Fibroblast of the aortic adventitia (primary cell): ENCODE data around the gene NAA16. TPM values are rescaled to one million over a fixed set of nuclear protein-coding genes. Genes with fewer than 3 reads are reported as not detected.
"Not testable (repeated sequence)": the region's sequence is repeated elsewhere in the genome, so short reads cannot be mapped to it uniquely, and the experiment has no call there.

Experiments
- DNase-seq: peaks from one replicate; pipeline ENCODE4 v3.0.0-alpha.2; 2010; ENCODE audit warnings: low read depth
- H3K4me3 ChIP-seq: 2 replicates; pipeline ENCODE4 v1.5.1; 2011; ENCODE audit warnings: low read depth, mild to moderate bottlenecking, control low read depth, low read length, moderate library complexity
- total RNA-seq: library from RNA; depleted of rRNA; stranded (reverse); fragments of >200 nt; gene quantifications from 2 replicates; pipeline ENCODE4 v1.2.3, GENCODE V29; 2012; ENCODE audit warnings: low replicate concordance
- TF ChIP-seq, protein P1 (sequence below): IDR thresholded peaks from 2 replicates; pipeline ENCODE4 v1.5.1; 2011; ENCODE audit warnings: mild to moderate bottlenecking, low read length, control low read depth, inconsistent platforms; ENCODE audit not compliant: insufficient read depth

Gene NAA16
- total RNA-seq, 1 donor, result 16.1 TPM

DNA sequence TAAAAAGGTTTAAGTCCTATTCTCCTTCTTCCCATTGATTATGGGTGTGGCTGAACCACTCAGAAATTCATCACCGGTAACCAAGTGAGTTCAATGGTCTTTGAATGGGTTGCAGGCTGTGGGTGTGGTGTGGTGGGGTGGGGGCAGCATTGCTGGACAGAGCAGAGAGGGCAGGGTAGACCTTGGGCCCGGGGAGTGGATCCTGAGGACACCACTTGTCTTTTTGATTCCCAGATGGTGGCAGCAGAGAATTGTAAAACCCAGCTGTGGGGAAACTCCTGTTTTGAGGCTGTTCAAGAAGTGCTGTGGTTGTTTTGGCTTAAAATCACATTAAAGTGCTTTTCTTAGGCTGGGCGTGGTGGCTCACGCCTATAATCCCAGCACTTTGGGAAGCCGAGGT, 100.5 kb downstream of the NAA16 start:
- DNase-seq, result peak; percentile 66
- TF ChIP-seq, protein P1, sequence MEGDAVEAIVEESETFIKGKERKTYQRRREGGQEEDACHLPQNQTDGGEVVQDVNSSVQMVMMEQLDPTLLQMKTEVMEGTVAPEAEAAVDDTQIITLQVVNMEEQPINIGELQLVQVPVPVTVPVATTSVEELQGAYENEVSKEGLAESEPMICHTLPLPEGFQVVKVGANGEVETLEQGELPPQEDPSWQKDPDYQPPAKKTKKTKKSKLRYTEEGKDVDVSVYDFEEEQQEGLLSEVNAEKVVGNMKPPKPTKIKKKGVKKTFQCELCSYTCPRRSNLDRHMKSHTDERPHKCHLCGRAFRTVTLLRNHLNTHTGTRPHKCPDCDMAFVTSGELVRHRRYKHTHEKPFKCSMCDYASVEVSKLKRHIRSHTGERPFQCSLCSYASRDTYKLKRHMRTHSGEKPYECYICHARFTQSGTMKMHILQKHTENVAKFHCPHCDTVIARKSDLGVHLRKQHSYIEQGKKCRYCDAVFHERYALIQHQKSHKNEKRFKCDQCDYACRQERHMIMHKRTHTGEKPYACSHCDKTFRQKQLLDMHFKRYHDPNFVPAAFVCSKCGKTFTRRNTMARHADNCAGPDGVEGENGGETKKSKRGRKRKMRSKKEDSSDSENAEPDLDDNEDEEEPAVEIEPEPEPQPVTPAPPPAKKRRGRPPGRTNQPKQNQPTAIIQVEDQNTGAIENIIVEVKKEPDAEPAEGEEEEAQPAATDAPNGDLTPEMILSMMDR, result peak; percentile 36
- H3K4me3 ChIP-seq, result no peak overlapping the region

DNA sequence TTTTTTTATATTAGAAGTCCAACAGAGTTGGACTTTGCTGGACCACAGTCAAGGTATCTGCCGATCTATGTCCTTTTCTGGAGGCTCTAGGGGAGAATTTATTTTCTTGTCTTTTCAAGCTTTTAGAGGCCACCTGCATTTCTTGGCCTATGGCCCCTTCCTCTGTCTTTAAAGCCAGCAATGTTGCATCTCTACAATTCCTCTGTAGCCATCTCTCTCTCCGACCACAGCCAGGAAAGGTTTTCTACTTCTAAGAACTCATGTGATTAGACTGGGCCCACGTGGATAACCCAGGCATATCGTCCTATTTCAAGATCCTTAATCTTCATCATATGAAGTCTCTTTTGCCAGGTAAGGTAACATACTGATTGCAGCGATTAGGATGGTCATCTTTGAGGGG, 102.8 kb downstream of the NAA16 start:
- TF ChIP-seq, protein P1, result no peak

DNA sequence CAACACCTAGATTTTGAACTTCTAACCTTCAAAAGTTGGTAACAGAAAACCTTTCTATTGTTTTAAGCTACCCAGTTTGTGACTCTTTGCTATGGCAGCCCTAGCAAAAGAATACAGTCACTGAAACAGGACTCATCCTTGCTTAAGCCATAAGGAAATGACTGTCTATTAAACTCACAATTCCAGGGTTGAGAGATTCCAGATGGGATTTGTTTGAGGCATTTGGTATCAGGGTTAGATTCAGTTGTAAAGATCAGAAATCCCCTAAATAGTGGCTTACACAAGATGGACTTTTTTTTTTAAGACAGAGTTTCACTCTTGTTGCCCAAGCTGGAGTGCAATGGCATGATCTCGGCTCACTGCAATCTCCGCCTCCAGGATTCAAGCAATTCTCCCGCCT, 105.2 kb downstream of the NAA16 start:
- no peak overlapping the region for H3K4me3 ChIP-seq
- DNase-seq, result peak; percentile 30
- TF ChIP-seq, protein P1, result no peak

More for the DNA sequence above, 102.8 kb downstream of the NAA16 start:
- no peak for DNase-seq
- no peak overlapping the region for H3K4me3 ChIP-seq

DNA sequence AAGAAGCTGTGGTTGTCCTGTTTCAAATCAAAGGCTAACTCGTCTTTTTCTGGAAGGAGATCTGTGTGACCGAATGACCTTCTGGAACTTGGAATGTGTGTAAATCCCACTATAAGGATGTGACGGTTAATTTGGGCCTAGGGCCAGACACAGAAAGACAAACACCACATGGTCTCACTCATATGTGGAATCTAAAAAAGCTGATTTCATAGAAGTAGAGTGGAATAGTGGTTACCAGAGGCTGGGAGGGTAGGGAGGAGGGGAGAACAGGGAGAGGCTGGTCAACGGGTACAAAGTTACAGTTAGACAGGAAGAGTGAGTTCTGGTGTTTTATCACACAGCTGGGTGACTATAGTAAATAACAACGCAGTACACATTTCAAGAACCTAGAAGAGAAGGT, 107.0 kb downstream of the NAA16 start:
- H3K4me3 ChIP-seq, result no peak overlapping the region
- peak; percentile 38 for DNase-seq
- TF ChIP-seq, protein P1, result no peak

DNA sequence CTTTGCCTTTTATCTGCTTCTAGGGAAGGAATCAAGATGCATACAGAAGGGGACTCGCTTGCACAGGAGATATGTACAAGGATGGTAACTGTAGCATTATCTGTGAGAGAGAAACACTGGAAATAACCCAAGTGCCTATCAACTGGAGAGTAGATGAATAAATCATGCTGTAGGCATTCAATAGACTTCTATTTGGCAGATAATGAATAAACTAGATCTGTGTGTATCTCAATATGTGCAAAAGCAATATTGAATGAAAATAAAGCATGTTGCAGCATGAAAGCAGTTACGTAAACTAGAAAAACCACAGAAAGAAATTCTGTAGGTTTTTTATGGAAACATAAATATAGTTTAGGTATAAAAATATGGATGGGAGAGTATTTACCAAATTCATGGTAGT, 107.7 kb downstream of the NAA16 start:
- no peak overlapping the region for H3K4me3 ChIP-seq
- TF ChIP-seq, protein P1, result no peak
- no peak for DNase-seq

DNA sequence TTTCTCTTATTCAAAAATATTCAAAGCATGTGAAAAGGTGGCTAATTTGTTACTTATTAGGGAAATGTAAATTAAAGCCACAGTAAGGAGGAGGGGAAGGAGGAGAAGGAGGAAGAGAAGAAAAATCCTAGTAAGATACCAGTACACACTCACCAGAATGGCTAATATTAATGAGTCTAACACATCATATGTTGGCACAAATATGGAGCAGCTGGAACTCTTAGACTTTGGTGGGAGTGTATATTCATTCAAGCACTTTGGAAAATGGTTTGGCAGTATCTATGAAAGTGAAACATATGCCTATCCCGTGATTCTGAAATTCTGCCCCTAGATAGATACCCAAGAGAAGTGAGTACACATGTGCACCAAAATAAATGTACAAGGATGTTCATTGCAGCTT, 108.1 kb downstream of the NAA16 start:
- TF ChIP-seq, protein P1, result no peak
- no peak overlapping the region for H3K4me3 ChIP-seq
- DNase-seq, result no peak

DNA sequence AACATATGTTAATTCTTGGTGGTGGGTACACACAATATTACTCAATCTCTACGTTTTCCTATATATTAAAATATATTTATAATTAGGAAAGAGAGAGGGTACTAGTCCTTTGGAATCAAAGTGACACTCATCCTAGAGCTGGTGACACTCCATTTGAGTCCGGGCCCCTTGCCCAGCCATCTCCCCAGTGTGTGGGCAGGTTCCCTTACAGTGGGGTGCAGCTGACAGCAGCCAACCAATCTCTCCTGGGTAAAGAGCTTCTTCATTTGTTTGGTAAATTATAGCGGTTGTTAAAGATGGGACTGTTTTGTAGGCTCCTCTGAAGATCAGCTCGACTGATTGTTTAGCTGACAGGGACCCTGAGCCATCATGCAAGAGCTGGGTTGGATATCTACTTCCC, 109.1 kb downstream of the NAA16 start:
- no peak overlapping the region for H3K4me3 ChIP-seq
- TF ChIP-seq, protein P1, result no peak
- no peak for DNase-seq

DNA sequence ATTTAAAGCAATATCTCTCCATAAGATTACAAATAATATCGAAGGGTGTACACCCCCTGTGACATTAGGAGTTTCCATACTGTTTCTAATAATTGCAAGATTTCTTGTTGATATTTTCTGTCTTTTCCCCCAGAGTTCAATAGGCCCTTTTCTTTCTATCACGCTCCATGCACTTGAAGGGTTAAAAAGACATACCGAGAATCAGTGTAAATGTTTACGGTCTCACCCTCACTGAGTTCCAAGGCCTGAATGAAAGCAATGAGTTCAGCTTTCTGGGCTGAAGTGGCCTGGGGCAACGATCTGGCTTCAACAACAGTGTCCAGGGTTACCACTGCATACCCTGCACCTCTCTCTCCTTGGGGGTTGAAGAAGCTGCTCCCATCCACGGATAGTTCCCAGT, 110.3 kb downstream of the NAA16 start:
- DNase-seq, H3K4me3 ChIP-seq: not testable (repeated sequence)

DNA sequence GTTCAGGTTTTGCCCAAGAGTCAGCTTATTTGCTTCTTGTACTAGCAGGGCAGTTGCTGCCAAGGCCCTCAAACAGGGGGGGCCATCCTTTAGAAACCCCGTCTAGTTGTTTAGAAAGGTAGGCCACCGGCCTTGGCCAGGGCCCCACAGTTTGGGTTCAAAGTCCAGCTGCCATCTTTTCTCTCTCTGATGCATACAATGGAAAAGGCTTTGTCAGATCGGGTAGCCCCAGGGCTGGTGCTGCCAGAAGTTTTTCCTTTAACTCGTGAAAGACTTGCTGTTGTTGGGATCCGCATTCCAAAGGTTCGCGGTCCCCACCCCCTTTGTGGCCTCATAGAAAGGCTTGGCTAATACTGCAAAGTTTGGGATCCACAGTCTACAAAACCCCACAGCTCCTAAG, 110.9 kb downstream of the NAA16 start:
- H3K4me3 ChIP-seq, DNase-seq: not testable (repeated sequence)

DNA sequence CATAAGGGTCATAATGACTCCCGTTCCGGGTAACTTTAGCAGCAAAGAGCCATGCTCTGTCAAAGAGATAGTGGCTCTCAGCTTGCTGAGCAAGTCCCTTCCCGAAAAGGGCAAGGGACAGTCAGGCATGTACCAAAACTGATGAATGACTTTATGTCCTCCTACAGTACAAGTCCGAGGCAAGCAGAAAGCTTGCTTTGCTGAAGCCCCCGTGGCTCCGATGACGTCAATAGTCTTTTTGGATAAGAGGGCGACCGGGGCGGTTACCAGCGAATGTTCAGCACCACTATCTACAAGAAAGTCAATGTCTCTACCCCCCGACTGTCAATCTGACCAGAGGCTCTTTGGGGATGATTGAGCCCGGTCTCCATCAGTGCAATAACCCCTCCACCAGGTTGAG, 112.2 kb downstream of the NAA16 start:
- DNase-seq, H3K4me3 ChIP-seq: not testable (repeated sequence)

DNA sequence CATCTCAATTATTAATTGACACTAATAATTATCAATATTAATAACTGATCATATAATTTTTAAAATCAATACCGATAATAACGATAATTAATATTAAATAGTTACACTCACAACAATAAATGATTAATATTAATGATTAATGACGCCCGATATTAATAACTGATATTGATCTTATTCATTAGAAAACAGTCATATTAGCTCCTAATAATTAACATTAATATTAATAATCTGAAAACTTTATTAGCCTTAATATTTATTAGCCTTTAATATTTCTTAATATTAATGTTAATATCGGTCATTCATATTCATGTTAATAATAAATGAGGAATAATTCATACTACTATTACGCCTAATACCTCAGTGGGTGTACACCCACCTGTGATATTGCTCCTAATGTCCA, 113.6 kb downstream of the NAA16 start:
- DNase-seq, H3K4me3 ChIP-seq: not testable (repeated sequence)
